Central memory CD8-positive, alpha-beta T cell (primary cell): ENCODE results near the gene DIPK2A.
A peak's percentile ranks its signal among the peaks of the same experiment; 100 is the strongest.

Source experiments
- ATAC-seq: fragments of 150-1000 bp; cut with Tn5 transposase; replicated peaks from 2 replicates; pipeline ENCODE4 v1.10.0; 2022; ENCODE audit warnings: mild to moderate bottlenecking, moderate FRiP score, moderate number of reproducible peaks; ENCODE audit not compliant: poor library complexity, severe bottlenecking; ENCODE audit errors: extremely low read depth
- DNase-seq, 2 donors: peaks; one replicate each; pipeline ENCODE4 v3.0.0; 2021; ENCODE audit warnings: low spot score in 2 of 2
- H3K27ac Mint-ChIP-seq: one replicate; pipeline ENCODE4 v1.8.0; 2022; ENCODE audit warnings: low read depth, mild to moderate bottlenecking, moderate library complexity, mixed read lengths
- H3K27me3 Mint-ChIP-seq: one replicate; pipeline ENCODE4 v1.8.0; 2022; ENCODE audit warnings: mixed read lengths
- H3K36me3 Mint-ChIP-seq: one replicate; pipeline ENCODE4 v1.8.0; 2022; ENCODE audit warnings: mild to moderate bottlenecking, moderate library complexity, mixed read lengths; ENCODE audit not compliant: insufficient read depth
- H3K4me1 Mint-ChIP-seq: one replicate; pipeline ENCODE4 v1.8.0; 2022; ENCODE audit warnings: mixed read lengths
- H3K4me3 Mint-ChIP-seq: one replicate; pipeline ENCODE4 v1.8.0; 2022; ENCODE audit warnings: mild to moderate bottlenecking, moderate library complexity, mixed read lengths
- H3K9me3 Mint-ChIP-seq: one replicate; pipeline ENCODE4 v1.8.0; 2022; ENCODE audit warnings: mixed read lengths

The DIPK2A gene

DNA sequence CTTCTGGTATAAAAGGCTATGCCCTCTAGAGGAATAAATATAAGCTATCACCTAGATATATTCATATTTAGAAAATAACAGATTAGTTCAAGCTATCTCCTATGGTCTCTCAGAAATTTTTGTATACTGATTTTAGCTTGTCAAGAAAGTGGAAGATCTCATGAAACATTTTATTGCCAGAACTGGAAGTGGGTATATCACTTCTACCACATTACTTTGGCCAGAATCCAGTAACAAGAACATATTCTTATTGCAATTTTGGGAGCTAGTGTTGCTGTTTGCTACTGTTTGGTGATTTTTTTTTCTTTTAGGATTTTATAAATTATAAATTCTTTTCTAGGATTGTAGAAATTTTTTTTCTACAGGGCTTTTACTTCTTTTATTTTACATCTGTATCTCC, 14.2 kb upstream of the DIPK2A start:
- Mint-ChIP-seq H3K9me3 (peaks cover 13% of the 10 kb centered on the region), H3K27me3 (peaks cover 43% of the 10 kb centered on the region), H3K4me1 (peaks cover 15% of the 10 kb centered on the region), H3K4me3 (peak overlapping the region; percentile 37), H3K27ac (no peak overlapping the region), H3K36me3 (peaks cover 5% of the 10 kb centered on the region)
- peak; percentile 59 for ATAC-seq
- no peak for DNase-seq

DNA sequence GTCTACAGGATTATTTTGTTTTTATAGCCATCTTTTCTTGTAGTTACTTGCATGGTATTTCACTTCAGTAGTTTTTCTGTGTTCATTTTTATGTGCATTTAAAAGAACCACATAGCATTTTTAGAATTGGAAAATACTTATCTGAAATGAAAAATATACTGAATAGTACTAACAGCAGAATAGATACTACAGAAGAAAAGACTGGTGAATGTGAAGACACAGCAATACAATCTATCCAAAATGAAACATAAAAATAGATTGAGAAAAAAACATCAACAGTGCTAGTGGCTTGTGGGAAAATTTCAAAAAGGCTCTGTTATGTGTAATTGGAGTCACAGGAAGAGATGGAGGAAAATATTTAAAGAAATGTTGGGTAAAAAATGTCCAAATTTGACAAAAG, 12.7 kb upstream of the DIPK2A start:
- H3K9me3 Mint-ChIP-seq: peaks cover 13% of the 10 kb centered on the region
- peaks cover 58% of the 10 kb centered on the region for H3K27me3 Mint-ChIP-seq
- no peak overlapping the region for H3K4me3 Mint-ChIP-seq
- H3K36me3 Mint-ChIP-seq: peaks cover 5% of the 10 kb centered on the region
- ATAC-seq (no peak), DNase-seq (no peak)
- H3K4me1 Mint-ChIP-seq: peaks cover 15% of the 10 kb centered on the region
- H3K27ac Mint-ChIP-seq: no peak overlapping the region

DNA sequence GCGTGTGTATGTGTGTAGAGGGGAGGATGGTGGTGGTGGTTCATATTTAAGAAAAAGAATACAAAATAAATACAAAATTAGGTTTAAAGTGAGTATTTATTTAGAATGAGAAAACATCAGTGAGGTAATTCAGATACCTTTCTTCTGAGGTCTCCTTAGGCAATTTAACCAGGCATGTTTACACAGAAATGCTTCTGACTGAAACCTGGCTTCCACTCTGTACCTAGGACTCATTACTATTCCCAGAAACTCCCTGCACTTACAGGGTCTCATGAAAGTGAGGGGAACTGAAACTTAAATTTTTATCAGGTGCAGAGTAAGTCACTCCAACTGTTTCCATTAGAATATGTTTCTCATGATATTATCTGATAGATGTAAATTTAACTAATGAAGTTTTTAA, 10.3 kb upstream of the DIPK2A start:
- Mint-ChIP-seq H3K4me1 (peaks cover 15% of the 10 kb centered on the region), H3K9me3 (peaks cover 13% of the 10 kb centered on the region), H3K27ac (no peak overlapping the region), H3K4me3 (no peak overlapping the region), H3K27me3 (peaks cover 58% of the 10 kb centered on the region), H3K36me3 (peaks cover 3% of the 10 kb centered on the region)
- ATAC-seq: no peak
- DNase-seq: no peak

DNA sequence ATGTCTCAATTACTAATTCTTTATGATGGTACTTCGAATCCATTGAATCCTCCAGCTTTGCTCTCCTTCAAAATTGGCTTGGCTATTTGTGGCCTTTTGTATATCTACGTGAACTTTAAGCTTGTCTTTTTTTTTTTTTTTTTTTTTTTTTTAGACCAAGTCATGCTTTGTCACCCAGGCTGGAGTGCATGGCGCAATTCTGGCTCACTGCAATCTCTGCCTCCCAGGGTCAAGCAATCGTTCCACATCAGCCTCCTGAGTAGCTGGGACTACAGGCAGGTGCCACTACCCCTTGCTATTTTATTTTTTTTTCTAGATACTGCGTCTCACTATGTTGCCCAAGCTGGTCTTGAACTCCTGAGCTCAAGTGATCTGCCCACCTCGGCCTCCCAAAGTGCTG, 7.7 kb upstream of the DIPK2A start:
- H3K27me3 Mint-ChIP-seq: peaks cover 46% of the 10 kb centered on the region
- no peak for DNase-seq

DNA sequence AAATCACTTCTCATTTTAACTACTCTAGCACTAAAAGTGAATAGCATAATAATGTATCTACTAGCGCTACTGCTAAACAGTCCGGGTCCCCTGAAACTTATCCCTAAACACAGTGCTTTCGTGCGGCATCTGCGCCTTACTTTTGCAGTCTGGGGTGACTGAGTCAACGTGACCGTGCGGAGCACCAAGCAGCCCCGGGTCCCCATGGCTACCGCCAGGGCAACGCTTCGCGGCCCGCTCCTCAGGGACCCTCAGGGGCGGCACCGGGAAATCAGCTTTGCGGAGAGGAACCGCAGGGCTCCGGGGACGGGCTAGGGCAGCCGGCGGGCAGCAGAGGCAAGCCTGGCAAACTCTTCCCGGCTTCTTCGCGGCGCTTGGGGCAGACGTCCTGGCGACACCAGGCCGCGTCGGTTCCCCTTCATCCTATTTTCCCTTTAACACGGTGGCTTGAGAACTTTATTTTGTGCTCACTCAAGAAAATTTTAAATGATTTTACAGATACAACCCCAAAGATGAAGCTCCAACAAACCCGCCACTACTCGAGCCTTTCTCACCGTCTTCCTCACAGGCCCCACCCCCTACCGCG, 757 bp upstream of the DIPK2A start:
- peak; percentile 31 to 39 for DNase-seq
- no peaks in the 10 kb centered on the region for H3K9me3 Mint-ChIP-seq
- peak overlapping the region; percentile 90 for H3K4me3 Mint-ChIP-seq
- H3K27me3 Mint-ChIP-seq: peaks cover 6% of the 10 kb centered on the region
- ATAC-seq: no peak
- peaks cover 19% of the 10 kb centered on the region for H3K36me3 Mint-ChIP-seq
- peak overlapping the region; percentile 87 for H3K27ac Mint-ChIP-seq
- peaks cover 16% of the 10 kb centered on the region for H3K4me1 Mint-ChIP-seq

More for the DNA sequence above, 7.7 kb upstream of the DIPK2A start:
- H3K27ac Mint-ChIP-seq: no peak overlapping the region
- no peak overlapping the region for H3K4me3 Mint-ChIP-seq
- ATAC-seq: no peak
- no peaks in the 10 kb centered on the region for H3K4me1 Mint-ChIP-seq
- peaks cover 9% of the 10 kb centered on the region for H3K9me3 Mint-ChIP-seq
- H3K36me3 Mint-ChIP-seq: no peaks in the 10 kb centered on the region

DNA sequence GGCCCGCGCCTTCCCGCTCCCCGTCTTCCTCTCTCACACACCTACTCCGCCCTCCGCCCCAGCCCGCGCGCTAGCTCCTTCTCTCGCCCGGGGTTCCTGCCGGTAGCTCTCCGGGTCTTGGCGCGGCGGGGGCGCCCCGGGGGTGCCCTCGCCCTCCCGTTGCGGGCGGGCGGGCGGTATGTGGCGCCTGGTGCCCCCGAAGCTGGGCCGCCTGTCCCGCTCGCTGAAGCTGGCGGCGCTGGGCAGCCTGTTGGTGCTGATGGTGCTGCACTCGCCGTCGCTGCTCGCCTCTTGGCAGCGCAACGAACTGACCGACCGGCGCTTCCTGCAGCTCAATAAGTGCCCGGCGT, 507 bp downstream of the DIPK2A start:
- ATAC-seq (peak; percentile 1), DNase-seq (no peak)
- Mint-ChIP-seq H3K4me3 (peak overlapping the region; percentile 90), H3K4me1 (peaks cover 26% of the 10 kb centered on the region), H3K36me3 (peaks cover 21% of the 10 kb centered on the region), H3K27ac (peak overlapping the region; percentile 87), H3K9me3 (no peaks in the 10 kb centered on the region), H3K27me3 (no peaks in the 10 kb centered on the region)

DNA sequence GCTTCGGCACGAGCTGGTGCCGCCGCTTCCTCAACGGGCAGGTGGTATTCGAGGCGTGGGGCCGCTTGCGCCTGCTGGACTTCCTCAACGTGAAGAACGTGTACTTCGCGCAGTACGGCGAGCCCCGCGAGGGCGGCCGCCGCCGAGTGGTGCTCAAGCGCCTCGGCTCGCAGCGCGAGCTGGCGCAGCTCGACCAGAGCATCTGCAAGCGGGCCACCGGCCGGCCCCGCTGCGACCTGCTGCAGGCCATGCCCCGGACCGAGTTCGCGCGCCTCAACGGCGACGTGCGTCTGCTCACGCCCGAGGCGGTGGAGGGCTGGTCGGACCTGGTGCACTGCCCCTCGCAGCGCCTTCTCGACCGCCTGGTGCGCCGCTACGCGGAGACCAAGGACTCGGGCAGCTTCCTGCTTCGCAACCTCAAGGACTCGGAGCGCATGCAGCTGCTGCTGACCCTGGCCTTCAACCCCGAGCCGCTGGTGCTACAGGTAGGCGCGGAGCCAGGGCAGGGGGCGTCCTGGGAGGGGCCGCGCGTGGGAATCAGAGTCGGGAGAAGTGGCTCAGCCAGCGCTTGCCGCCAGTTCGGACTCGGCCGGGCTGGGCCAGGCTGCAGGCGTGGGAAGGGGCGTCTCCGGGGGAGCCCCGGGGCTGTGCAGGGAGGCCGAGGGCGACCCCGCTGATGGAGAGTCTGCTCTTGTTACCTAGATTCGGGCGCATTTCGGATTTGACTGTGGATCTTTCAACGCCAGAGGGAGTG, 1.1 kb downstream of the DIPK2A start:
- H3K4me3 Mint-ChIP-seq: peak overlapping the region; percentile 90
- H3K27ac Mint-ChIP-seq: peak overlapping the region; percentile 87
- no peaks in the 10 kb centered on the region for H3K9me3 Mint-ChIP-seq
- peak; percentile 55 to 66 for DNase-seq
- H3K27me3 Mint-ChIP-seq: no peaks in the 10 kb centered on the region
- peak; percentile 16 for ATAC-seq
- H3K36me3 Mint-ChIP-seq: peaks cover 21% of the 10 kb centered on the region
- peaks cover 32% of the 10 kb centered on the region for H3K4me1 Mint-ChIP-seq

DNA sequence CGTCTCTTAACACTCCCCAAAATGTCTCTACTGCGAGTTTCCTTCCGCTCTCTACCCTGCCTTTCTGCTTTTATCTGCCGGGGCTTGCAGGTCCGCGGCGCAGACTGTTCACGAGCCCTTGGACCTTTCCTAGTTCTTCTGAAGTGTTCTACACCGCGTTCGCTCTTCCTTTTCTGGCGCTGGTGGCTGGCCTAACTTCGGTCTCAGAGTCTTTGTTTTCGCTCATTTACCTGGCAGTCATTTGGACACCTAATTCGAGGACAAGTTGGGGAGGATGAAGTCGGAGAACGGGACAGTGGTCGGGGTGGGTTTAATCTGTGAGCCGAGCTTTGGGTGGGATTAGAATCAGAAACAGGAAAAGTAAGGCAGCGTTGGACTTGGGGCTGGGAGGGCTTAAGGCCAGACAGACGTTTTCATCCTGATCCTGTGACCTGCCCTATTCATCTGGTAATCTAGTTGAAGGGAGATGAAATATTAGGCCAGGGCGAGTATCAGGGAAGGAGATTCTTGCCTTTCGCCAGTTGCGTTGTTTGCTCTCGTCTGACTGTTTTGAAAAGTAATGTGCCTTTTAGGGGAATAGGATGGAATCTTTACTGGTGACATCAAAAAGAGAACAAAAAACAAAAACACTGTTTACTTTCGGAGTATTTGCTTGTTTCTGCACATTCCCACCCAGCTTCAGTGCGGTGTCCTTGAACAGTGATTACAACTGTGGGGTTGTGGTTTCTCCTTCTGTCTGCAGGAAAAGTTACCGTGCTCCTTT, 1.8 kb downstream of the DIPK2A start:
- Mint-ChIP-seq H3K36me3 (peaks cover 23% of the 10 kb centered on the region), H3K27me3 (no peaks in the 10 kb centered on the region), H3K4me3 (peak overlapping the region; percentile 90), H3K4me1 (peaks cover 39% of the 10 kb centered on the region), H3K27ac (peak overlapping the region; percentile 87), H3K9me3 (no peaks in the 10 kb centered on the region)
- no peak for DNase-seq
- ATAC-seq: peak; percentile 30

DNA sequence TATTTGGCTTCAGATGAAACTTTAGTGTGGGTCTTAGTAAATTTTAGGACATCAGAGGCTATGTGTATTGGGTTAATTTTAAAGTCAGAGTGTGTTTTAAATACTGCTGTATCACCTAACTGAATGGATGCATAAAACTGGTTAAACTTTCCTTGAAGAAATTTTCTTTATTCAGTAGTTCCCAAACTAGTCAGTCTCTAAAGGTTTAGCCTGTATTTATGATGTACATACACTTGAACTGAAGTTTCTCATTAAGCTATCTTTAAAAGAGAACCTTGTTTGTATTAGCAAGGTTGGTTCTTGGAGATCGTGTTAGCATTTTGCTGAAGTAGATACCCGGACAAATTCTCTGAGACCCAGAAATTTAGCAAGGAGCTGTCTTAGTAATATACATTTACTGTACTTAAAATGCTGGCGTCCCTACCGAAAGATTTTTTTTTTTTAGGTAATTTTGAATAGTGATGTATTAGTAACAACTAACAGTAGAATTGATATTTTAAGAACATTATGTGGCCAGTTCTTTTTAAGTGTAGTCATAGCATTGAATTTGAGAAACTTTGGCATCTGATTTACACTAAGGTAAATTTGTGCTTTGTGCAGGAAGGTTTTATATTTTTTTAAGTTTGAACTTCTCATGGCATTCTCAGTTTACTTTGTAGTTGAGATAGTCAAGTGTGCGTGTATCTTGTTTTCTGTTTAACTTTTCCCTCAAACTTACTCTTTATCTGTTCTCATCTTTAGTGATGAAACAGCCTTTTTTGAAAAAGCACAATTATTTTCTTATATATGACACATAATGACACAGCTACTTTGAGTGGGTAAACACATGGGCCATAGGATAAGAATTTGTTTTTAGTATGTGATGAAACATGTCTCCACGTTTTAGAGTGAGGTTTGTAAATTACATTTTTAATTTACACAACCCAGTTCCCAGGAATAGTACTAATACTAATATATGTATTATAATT, 2.9 kb downstream of the DIPK2A start:
- Mint-ChIP-seq H3K4me1 (peaks cover 46% of the 10 kb centered on the region), H3K27me3 (no peaks in the 10 kb centered on the region), H3K27ac (no peak overlapping the region), H3K9me3 (no peaks in the 10 kb centered on the region), H3K36me3 (peaks cover 23% of the 10 kb centered on the region), H3K4me3 (peak overlapping the region; percentile 90)
- no peak for DNase-seq
- ATAC-seq: no peak

DNA sequence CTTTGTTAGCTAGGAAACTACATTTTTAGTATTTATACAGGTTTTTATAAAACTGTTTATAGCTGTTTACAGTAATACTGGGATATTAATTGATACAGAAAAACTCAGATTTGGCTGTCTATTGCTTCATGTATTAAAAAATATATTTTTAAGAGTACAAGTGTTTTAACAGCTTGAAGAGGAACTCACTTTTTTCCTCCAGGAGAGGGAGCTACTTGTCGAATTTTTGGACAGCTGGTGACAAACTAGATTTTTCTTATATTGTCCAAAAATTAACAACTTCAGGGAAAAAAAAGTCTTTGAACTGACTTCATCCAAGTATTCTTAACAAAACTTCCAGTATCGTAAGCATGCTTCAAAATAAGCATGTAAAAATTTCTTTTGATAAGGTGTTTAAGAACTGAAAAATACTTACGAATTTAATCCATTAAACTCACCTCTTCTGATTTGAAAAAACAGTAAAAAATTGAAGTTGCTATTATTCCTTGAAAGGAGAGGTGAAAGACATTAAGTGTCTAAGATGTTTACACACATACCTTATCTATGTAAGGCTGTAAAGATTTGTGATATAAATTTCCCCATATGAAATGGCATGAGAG, 4.0 kb downstream of the DIPK2A start:
- no peak for DNase-seq
- H3K27ac Mint-ChIP-seq: no peak overlapping the region
- H3K27me3 Mint-ChIP-seq: no peaks in the 10 kb centered on the region

DNA sequence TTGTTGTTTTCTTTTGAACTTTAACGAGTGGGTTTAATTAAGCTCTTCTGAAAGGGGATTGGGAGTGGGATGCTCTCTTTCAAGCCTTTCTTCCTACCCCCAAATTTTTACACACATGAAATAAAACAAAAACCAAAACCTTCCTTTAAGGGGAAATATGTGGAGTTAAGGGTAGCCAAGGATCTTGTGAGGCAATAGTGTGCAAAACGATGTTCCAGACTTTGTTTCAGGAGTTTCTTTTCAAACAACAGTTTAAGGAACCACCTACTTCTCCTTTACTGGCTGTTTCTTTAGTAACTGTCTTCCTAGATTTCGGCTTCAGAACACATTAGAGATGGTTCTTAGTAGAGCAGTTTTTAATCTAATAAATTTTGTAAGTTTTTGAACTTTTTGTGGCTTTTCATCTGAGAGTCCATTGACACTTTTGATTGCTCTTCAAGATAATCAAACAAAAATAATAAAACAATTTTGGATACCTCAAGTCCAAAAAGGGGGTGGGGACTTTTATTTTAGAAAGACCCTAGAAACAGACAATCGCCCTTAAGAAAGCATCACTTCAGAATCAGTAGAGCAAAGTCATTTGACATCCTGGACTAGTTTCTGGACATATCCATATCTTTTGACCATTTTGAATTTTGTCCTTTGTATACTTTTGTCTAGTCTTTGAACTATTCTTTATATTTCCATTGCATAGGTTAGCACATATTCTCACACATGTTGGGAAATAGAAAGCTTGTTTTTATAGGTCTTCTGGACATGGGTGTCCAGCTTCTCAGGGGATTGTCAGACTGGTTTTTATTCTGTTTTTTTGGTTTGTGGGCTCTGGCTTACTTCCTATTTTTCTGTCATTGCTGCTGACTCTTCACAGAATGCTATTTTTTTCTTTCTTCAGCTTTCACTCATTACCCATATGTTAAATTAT, 6.0 kb downstream of the DIPK2A start:
- peak overlapping the region; percentile 2 for H3K27ac Mint-ChIP-seq
- no peak for ATAC-seq
- H3K4me3 Mint-ChIP-seq: no peak overlapping the region

More for the DNA sequence above, 4.0 kb downstream of the DIPK2A start:
- Mint-ChIP-seq H3K4me3 (no peak overlapping the region), H3K4me1 (peaks cover 50% of the 10 kb centered on the region), H3K9me3 (no peaks in the 10 kb centered on the region), H3K36me3 (peaks cover 23% of the 10 kb centered on the region)
- no peak for ATAC-seq

More for the DNA sequence above, 6.0 kb downstream of the DIPK2A start:
- Mint-ChIP-seq H3K36me3 (peaks cover 13% of the 10 kb centered on the region), H3K9me3 (no peaks in the 10 kb centered on the region), H3K4me1 (peaks cover 58% of the 10 kb centered on the region), H3K27me3 (no peaks in the 10 kb centered on the region)
- no peak for DNase-seq
